Astrocyte (in vitro differentiated cells and primary cell): Measurements from ENCODE around the gene AMER2.

ENCODE experiments used
- CTCF ChIP-seq: IDR thresholded peaks from 2 replicates; pipeline ENCODE4 v1.5.1; 2011; ENCODE audit warnings: low read depth, mild to moderate bottlenecking, inconsistent platforms, low read length, moderate library complexity; ENCODE audit not compliant: insufficient read depth
- EZH2 ChIP-seq: IDR thresholded peaks from 2 replicates; pipeline ENCODE4 v1.6.1; 2012; ENCODE audit warnings: mild to moderate bottlenecking, low read length, inconsistent platforms; ENCODE audit not compliant: insufficient read depth

GRCh38 chr13:25131881-25132420 lies 40.1 kb downstream of the AMER2 start:
- no peak for TF ChIP-seq CTCF
- no peak for TF ChIP-seq EZH2
